SJSA1 (cell line): ENCODE data around the gene VPS45. TPM values are rescaled to one million over a fixed set of nuclear protein-coding genes. Genes with fewer than 3 reads are reported as not detected.
"Not testable (repeated sequence)": the region's sequence is repeated elsewhere in the genome, so short reads cannot be mapped to it uniquely, and the experiment has no call there.

Experiments
- DNase-seq, 2 experiments: peaks; one replicate each; pipeline ENCODE4 v3.0.0-alpha.2; 2015 to 2020; ENCODE audit warnings: low spot score in 2 of 2, low read depth in 1 of 2
- H3K27ac ChIP-seq: fragments of 250-450 bp; sonication (Bioruptor Pico); 2 replicates; pipeline ENCODE4 v1.5.1; 2020; ENCODE audit warnings: mild to moderate bottlenecking, moderate library complexity
- H3K27me3 ChIP-seq: fragments of 250-450 bp; sonication (Bioruptor Pico); replicated peaks from 2 replicates; pipeline ENCODE4 v1.5.1; 2020; ENCODE audit warnings: mild to moderate bottlenecking, moderate library complexity
- H3K36me3 ChIP-seq: fragments of 250-450 bp; sonication (Bioruptor Pico); 2 replicates; pipeline ENCODE4 v1.5.1; 2020; ENCODE audit warnings: mild to moderate bottlenecking
- H3K4me1 ChIP-seq: fragments of 250-450 bp; sonication (Bioruptor Pico); replicated peaks from 2 replicates; pipeline ENCODE4 v1.6.1; 2021; ENCODE audit warnings: mild to moderate bottlenecking
- H3K4me3 ChIP-seq: fragments of 250-450 bp; sonication (Bioruptor Pico); 2 replicates; pipeline ENCODE4 v1.5.1; 2020; ENCODE audit warnings: mild to moderate bottlenecking
- H3K9me3 ChIP-seq: fragments of 250-450 bp; sonication (Bioruptor Pico); replicated peaks from 2 replicates; pipeline ENCODE4 v1.5.1; 2020; ENCODE audit warnings: mild to moderate bottlenecking
- total RNA-seq: library from RNA; depleted of rRNA; stranded (reverse); fragments of >200 nt; shearing (Covaris generic); gene quantifications from 2 replicates; pipeline ENCODE4 v1.2.3, GENCODE V29; 2014; rRNA removed

VPS45 gene
- total RNA-seq, 1 experiment from 2014 or later = 54.8 TPM

- Histone ChIP-seq H3K4me1 (peaks cover 18% of the 10 kb centered on the region), H3K9me3 (no peaks in the 10 kb centered on the region), H3K27me3 (no peaks in the 10 kb centered on the region), H3K4me3 (no peak overlapping the region), H3K27ac (no peak overlapping the region), H3K36me3 (no peaks in the 10 kb centered on the region)
- DNase-seq = no peak
These were observed 117.9 kb downstream of the VPS45 start for GRCh38 chr1:150185481-150185880.

GRCh38 chr1:150186438-150186788 lies 118.8 kb downstream of the VPS45 start:
- not testable (repeated sequence) for DNase-seq, H3K4me3 ChIP-seq, H3K9me3 ChIP-seq, H3K27me3 ChIP-seq, H3K36me3 ChIP-seq
- Histone ChIP-seq H3K4me1 (peaks cover 18% of the 10 kb centered on the region), H3K27ac (peak overlapping the region; percentile 48; the same call in 1 of the 2 replicates)

GRCh38 chr1:150186789-150187559 lies 119.4 kb downstream of the VPS45 start:
- peak in 1 of 2 experiments; percentile 72 for DNase-seq
- Histone ChIP-seq H3K4me3 (no peak overlapping the region), H3K36me3 (no peaks in the 10 kb centered on the region), H3K9me3 (no peaks in the 10 kb centered on the region), H3K4me1 (peaks cover 22% of the 10 kb centered on the region), H3K27me3 (no peaks in the 10 kb centered on the region), H3K27ac (peak overlapping the region; percentile 48)

DNA sequence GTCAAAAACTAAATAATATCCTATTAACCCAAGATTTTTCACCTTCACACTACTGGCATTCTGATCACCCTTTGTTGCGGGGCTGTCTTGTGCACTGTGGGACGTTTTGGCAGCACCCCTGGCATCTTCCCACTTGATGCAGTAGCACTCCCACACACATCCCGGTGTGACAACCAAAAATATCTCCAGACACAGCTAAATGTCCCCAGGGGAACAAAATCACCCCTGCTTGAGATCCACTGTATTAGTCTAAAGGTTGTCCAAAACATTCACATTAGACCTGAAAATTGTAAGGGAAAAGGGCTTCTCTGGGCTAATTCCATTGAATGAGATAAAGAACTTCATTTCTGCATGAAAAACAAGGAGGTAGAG lies 120.0 kb downstream of the VPS45 start:
- Histone ChIP-seq H3K27ac (no peak overlapping the region), H3K36me3 (no peaks in the 10 kb centered on the region), H3K27me3 (no peaks in the 10 kb centered on the region), H3K4me3 (no peak overlapping the region), H3K9me3 (no peaks in the 10 kb centered on the region), H3K4me1 (peaks cover 27% of the 10 kb centered on the region)
- DNase-seq = no peak

DNA sequence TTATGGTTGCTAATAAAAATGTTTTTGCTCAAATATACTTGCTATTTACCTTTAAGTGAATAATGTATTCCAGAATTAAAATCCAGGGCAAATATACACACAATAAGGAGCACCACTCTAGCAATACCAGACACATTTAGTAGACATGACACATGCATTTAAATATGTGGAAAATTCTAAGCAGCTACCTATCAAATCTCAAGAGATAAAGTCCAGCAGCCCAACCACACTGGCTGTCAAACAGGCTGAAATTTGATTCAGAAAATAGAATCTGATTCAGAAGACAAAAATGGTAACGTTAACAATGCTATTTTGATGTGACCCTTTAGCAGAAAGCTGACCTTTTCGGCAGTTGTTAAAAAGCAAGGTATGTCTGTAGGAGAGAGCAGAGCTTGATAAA lies 124.4 kb downstream of the VPS45 start:
- peaks cover 41% of the 10 kb centered on the region for H3K4me1 ChIP-seq
- no peaks in the 10 kb centered on the region for H3K9me3 ChIP-seq
- peak; percentile 59 to 83 for DNase-seq
- H3K4me3 ChIP-seq = no peak overlapping the region
- H3K36me3 ChIP-seq = no peaks in the 10 kb centered on the region
- peak overlapping the region; percentile 59 for H3K27ac ChIP-seq
- H3K27me3 ChIP-seq = no peaks in the 10 kb centered on the region

- DNase-seq = peak; percentile 48 to 78
- H3K4me3 ChIP-seq = no peak overlapping the region
- peaks cover 35% of the 10 kb centered on the region for H3K4me1 ChIP-seq
- H3K27ac ChIP-seq = peak overlapping the region; percentile 77
- H3K9me3 ChIP-seq = no peaks in the 10 kb centered on the region
- no peaks in the 10 kb centered on the region for H3K27me3 ChIP-seq
- H3K36me3 ChIP-seq = no peaks in the 10 kb centered on the region
These were observed 126.9 kb downstream of the VPS45 start for GRCh38 chr1:150194381-150195031.

Other genes with a start within 250 kb of the VPS45 start
- gene BOLA1, start 168.2 kb upstream of the VPS45 start, total RNA-seq = 9.8 and 12.3 TPM in 2 replicates
- gene SV2A, start 149.9 kb upstream of the VPS45 start, total RNA-seq = 16.6 and 17.8 TPM in 2 replicates
- 5.7 and 16.4 TPM in 2 replicates for gene SF3B4, start 140.0 kb upstream of the VPS45 start, total RNA-seq
- 2.1 and 6.4 TPM in 2 replicates for gene MTMR11, start 130.9 kb upstream of the VPS45 start, total RNA-seq
- 14.2 and 27.2 TPM in 2 replicates for gene OTUD7B, start 57.0 kb upstream of the VPS45 start, total RNA-seq
- 76.2 and 90.1 TPM in 2 replicates for gene PLEKHO1, start 82.1 kb downstream of the VPS45 start, total RNA-seq
- 95.3 and 103 TPM in 2 replicates for gene ANP32E, start 168.3 kb downstream of the VPS45 start, total RNA-seq
- not detected in 2 replicates for gene CA14, start 190.0 kb downstream of the VPS45 start, total RNA-seq
- gene APH1A, start 201.2 kb downstream of the VPS45 start, total RNA-seq = 113 and 122 TPM in 2 replicates
- gene C1orf54, start 205.0 kb downstream of the VPS45 start, total RNA-seq = 0.21 TPM in 1 of 2 replicates, not detected in the other
- 5.9 and 6.1 TPM in 2 replicates for gene CIART, start 214.8 kb downstream of the VPS45 start, total RNA-seq
- gene MRPS21, start 226.1 kb downstream of the VPS45 start, total RNA-seq = 45.5 and 60.0 TPM in 2 replicates